ENCODE measurements around the gene BROX. TPM values are rescaled to one million over a fixed set of nuclear protein-coding genes. Genes with fewer than 3 reads are reported as not detected.

The BROX gene
- total RNA-seq, 4 donors from 2014 or later = 45.0 to 66.7 (median 49.8) TPM

- intact Hi-C loops (cut with DNase I) = no loop called here
- peaks cover 0 to 5% (median 0%) of the 10 kb centered on the region in 3 donors for H3K4me1 ChIP-seq
- 83 to 85% methylated on average over 1 of the region's 1 CpG for WGBS, 2 donors
- no peaks in the 10 kb centered on the region for H3K27me3 ChIP-seq
- peak overlapping the region in 1 of 4 donors; percentile 29 for H3K27ac ChIP-seq
- H3K36me3 ChIP-seq = peaks cover 0 to 84% (median 7%) of the 10 kb centered on the region in 3 donors
- no peak for DNase-seq
- H3K9me3 ChIP-seq = no peaks in the 10 kb centered on the region
- TF ChIP-seq, protein P1, sequence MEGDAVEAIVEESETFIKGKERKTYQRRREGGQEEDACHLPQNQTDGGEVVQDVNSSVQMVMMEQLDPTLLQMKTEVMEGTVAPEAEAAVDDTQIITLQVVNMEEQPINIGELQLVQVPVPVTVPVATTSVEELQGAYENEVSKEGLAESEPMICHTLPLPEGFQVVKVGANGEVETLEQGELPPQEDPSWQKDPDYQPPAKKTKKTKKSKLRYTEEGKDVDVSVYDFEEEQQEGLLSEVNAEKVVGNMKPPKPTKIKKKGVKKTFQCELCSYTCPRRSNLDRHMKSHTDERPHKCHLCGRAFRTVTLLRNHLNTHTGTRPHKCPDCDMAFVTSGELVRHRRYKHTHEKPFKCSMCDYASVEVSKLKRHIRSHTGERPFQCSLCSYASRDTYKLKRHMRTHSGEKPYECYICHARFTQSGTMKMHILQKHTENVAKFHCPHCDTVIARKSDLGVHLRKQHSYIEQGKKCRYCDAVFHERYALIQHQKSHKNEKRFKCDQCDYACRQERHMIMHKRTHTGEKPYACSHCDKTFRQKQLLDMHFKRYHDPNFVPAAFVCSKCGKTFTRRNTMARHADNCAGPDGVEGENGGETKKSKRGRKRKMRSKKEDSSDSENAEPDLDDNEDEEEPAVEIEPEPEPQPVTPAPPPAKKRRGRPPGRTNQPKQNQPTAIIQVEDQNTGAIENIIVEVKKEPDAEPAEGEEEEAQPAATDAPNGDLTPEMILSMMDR (IDR thresholded peaks at IDR 0.05) = no peak
- no peak overlapping the region for H3K4me3 ChIP-seq
Measured at GRCh38 chr1:222670110-222670509, 42.3 kb upstream of the BROX start.

DNA sequence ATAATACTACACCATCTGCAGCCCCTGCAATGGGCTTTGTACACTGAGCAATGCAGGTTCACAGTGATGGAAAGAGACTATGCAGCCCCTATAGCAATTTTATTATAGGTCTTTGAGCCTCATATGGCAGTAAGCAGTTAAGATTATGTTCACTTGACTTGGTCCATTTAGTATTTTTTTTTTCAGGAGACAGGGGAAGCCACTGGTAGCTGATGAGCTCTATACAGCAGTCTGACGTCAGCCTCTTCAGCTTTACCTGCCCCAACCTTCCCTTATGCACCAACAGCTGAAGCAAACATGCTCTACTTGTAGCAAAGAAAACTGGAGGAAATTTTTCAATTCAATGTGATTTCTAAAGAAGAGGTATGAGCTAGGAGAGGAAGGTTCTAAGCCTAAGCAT is 32.3 kb upstream of the BROX start:
- WGBS, 2 donors = 100% methylated on average over 1 of the region's 1 CpG
- Histone ChIP-seq H3K36me3 (peaks cover 0 to 60% (median 0%) of the 10 kb centered on the region in 3 donors), H3K27ac (no peak overlapping the region), H3K27me3 (no peaks in the 10 kb centered on the region), H3K4me3 (no peak overlapping the region), H3K9me3 (no peaks in the 10 kb centered on the region), H3K4me1 (peaks cover 0 to 5% (median 0%) of the 10 kb centered on the region in 3 donors)
- no peak for DNase-seq
- TF ChIP-seq POLR2A (IDR thresholded peaks at IDR 0.05) = no peak
- TF ChIP-seq, protein P1 (IDR thresholded peaks at IDR 0.05) = no peak
- intact Hi-C loops (cut with DNase I) = no loop called here

GRCh38 chr1:222691016-222691415 is 21.3 kb upstream of the BROX start:
- Histone ChIP-seq H3K9me3 (no peaks in the 10 kb centered on the region), H3K36me3 (peaks cover 7 to 64% (median 8%) of the 10 kb centered on the region in 3 donors), H3K4me3 (no peak overlapping the region), H3K27ac (no peak overlapping the region), H3K4me1 (no peaks in the 10 kb centered on the region), H3K27me3 (no peaks in the 10 kb centered on the region)
- 91 to 92% methylated on average over 1 of the region's 1 CpG for WGBS, 2 donors
- intact Hi-C loops (cut with DNase I) = no loop called here
- DNase-seq = no peak
- no peak for TF ChIP-seq POLR2A (IDR thresholded peaks at IDR 0.05)
- TF ChIP-seq, protein P1 (IDR thresholded peaks at IDR 0.05) = no peak

- Histone ChIP-seq H3K36me3 (peaks cover 0 to 47% (median 0%) of the 10 kb centered on the region in 3 donors), H3K27ac (no peak overlapping the region), H3K4me1 (no peaks in the 10 kb centered on the region), H3K9me3 (no peaks in the 10 kb centered on the region), H3K27me3 (no peaks in the 10 kb centered on the region), H3K4me3 (no peak overlapping the region)
- intact Hi-C loops (cut with DNase I) = no loop called here
- WGBS, 2 donors = 74% methylated on average over 2 to 5 of the region's 5 CpGs
- TF ChIP-seq, protein P1 (IDR thresholded peaks at IDR 0.05) = no peak
- TF ChIP-seq POLR2A (IDR thresholded peaks at IDR 0.05) = no peak
- DNase-seq = no peak
Measured at GRCh38 chr1:222694927-222695326, 17.4 kb upstream of the BROX start.

- Histone ChIP-seq H3K36me3 (peaks cover 0 to 54% (median 0%) of the 10 kb centered on the region in 3 donors), H3K27me3 (no peaks in the 10 kb centered on the region), H3K4me3 (no peak overlapping the region), H3K4me1 (no peaks in the 10 kb centered on the region), H3K27ac (no peak overlapping the region), H3K9me3 (no peaks in the 10 kb centered on the region)
- no peak for DNase-seq
- intact Hi-C loops (cut with DNase I) = no loop called here
- TF ChIP-seq, protein P1 (IDR thresholded peaks at IDR 0.05) = no peak
- no peak for TF ChIP-seq POLR2A (IDR thresholded peaks at IDR 0.05)
- WGBS, 2 donors = 89 to 96% methylated on average over 8 of the region's 8 CpGs
Measured at GRCh38 chr1:222696741-222697140, 15.6 kb upstream of the BROX start.
